HG03039 (cell line): ENCODE data around the gene TMCO4.
"Not testable (repeated sequence)": the region's sequence is repeated elsewhere in the genome, so short reads cannot be mapped to it uniquely, and the experiment has no call there.

Source experiments
- ATAC-seq: cut with Tn5 transposase; IDR thresholded peaks from one replicate; pipeline ENCODE4 v1.9.1; 2021; ENCODE audit warnings: mild to moderate bottlenecking, moderate library complexity; ENCODE audit not compliant: unreplicated experiment

Gene TMCO4

GRCh38 chr1:19799230-19800075 is at the start of gene TMCO4:
TSS of gene TMCO4 (minus strand) at chr1:19799916. CDS start at chr1:19780758, 19,158 bp downstream.
- ATAC-seq, result no peak

GRCh38 chr1:19849307-19849706 is 49.6 kb upstream of the TMCO4 start:
- ATAC-seq, result not testable (repeated sequence)

GRCh38 chr1:19847334-19847733 is 47.6 kb upstream of the TMCO4 start:
- not testable (repeated sequence) for ATAC-seq

GRCh38 chr1:19846338-19846737 is 46.6 kb upstream of the TMCO4 start:
- ATAC-seq, result no peak

- ATAC-seq, result no peak
Observed at GRCh38 chr1:19845555-19845954, 45.8 kb upstream of the TMCO4 start.

DNA sequence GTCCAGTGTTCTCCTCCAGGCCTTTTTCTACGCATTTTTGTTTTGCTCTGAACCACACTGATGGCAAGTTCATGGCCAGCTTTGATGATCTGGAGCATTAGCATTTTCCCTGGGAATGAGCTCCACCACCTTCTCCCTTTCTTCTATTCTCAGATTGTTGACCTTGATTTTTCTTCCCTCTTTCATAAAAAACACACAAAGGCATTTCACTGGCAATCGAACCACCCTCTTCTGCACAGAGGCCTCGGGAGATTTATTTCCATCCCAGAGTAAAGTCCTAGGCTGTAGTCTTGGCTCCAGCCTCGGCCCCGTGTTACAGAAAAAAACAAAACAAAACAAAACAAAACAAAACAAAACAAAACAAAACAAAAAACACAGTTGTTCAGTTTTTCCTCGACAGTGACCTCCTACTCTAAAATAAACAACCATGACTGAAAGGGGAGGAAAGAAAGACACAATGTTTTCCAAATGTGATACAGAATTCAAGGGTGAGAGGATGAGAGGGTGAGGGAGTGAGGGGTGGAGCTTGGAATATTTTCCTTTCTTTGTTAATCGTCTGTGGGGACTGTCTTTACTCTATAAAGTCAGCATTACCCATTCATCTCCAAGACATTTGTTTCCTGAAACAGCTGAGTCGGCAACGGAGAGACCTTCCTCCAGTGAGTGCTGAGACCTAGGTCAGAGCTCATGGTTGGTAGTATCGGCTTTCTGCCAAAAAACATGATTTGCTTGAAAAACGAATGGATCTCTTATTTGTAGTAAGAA is 45.2 kb upstream of the TMCO4 start:
- ATAC-seq, result no peak

DNA sequence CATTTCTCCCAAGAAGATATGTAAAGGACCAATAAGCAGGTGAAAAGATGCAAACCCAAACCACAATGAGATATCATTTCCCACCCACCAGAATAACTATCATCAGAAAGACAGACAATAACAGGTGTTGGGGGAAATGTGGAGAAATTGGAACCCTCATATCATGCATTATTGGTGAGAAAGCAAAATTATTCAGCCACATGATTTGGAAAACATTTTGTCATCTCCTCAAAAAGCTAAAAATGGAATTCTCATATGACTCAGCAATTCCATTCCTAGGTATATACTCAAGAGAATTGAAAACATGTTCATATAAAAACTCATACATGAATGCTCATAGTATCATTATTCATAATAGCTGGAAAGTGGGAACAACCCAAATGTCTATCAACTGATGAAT is 40.5 kb upstream of the TMCO4 start:
- no peak for ATAC-seq

GRCh38 chr1:19837866-19838265 is 38.1 kb upstream of the TMCO4 start:
- ATAC-seq, result no peak

DNA sequence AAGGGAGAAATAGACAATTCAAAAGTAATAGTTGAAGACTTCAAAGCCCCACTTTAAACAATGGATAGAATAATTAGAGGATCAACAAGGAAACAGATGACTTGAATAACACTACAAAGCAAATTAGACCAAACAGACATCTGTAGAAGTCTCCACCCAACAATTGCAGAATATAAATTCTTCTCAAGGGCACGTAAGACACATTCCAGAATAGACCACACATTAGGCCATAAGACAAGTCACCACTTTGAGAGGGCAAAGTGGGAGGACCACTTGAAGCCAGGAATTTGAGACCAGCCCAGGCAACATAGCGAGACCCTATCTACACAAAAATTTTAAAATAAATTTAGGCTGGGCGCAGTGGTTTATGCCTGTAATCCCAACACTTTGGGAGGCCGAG is 35.9 kb upstream of the TMCO4 start:
- no peak for ATAC-seq

- ATAC-seq, result no peak
Observed at GRCh38 chr1:19831441-19831840, 31.7 kb upstream of the TMCO4 start.

DNA sequence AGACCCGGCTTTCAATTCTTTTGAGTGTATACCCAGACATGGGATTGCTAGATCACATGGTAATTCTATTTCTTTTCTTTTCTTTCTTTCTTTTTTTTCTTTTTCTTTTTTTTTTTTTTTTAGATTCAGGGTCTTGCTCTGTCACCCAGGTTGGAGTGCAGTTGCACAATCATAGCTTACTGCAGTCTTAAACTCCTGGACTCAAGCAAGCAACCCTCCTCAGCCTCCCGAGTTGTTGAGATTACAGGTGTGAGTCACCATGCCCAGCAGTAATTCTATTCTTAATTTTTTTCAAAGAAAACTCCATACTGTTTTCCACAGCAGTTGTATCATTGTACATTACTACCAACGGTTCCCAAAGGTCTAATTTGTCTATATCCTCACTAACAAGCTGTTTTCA is 28.8 kb upstream of the TMCO4 start:
- ATAC-seq, result no peak

- ATAC-seq, result no peak
Observed at GRCh38 chr1:19825298-19825697, 25.6 kb upstream of the TMCO4 start.

GRCh38 chr1:19824541-19824940 is 24.8 kb upstream of the TMCO4 start:
- no peak for ATAC-seq

GRCh38 chr1:19824036-19824435 is 24.3 kb upstream of the TMCO4 start:
- ATAC-seq, result no peak

DNA sequence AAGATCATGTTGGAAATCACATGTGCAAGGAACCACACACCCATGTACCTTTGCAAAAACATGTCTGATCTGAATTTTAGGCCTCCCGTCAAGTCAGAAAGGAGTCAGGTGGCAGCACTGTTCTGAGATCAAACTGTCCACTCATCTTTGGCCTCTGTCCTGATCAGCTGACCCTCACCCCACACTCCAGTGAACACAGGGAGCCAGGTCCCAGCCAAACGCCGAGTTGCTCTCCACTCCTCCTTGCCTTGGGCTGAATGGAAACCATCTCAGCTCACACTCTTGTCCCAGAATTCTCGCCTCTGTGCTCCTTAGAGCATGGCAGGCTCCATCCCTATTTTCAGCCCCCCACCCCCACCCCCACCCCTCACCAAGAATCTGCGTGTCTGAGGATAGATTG is 20.0 kb upstream of the TMCO4 start:
- no peak for ATAC-seq

- ATAC-seq, result no peak
Observed at GRCh38 chr1:19818324-19818723, 18.6 kb upstream of the TMCO4 start.

- no peak for ATAC-seq
Observed at GRCh38 chr1:19817160-19817559, 17.4 kb upstream of the TMCO4 start.

DNA sequence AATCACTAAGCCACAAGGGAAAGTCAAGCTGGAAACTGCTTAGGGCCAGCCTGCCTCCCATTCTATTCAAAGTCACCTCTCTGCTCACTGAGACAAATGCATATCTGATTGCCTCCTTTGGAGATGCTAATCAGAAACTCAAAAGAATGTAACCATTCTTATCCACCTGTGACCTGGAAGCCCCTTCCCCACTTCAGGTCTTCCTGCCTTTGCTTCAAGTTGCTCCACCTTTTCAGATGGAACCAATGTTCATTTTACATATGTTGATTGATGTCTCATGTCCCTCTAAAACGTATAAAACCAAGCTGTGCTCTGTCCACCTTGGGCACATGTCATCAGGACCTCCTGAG is 17.0 kb upstream of the TMCO4 start:
- not testable (repeated sequence) for ATAC-seq

- no peak for ATAC-seq
Observed at GRCh38 chr1:19815801-19816736, 16.4 kb upstream of the TMCO4 start.

DNA sequence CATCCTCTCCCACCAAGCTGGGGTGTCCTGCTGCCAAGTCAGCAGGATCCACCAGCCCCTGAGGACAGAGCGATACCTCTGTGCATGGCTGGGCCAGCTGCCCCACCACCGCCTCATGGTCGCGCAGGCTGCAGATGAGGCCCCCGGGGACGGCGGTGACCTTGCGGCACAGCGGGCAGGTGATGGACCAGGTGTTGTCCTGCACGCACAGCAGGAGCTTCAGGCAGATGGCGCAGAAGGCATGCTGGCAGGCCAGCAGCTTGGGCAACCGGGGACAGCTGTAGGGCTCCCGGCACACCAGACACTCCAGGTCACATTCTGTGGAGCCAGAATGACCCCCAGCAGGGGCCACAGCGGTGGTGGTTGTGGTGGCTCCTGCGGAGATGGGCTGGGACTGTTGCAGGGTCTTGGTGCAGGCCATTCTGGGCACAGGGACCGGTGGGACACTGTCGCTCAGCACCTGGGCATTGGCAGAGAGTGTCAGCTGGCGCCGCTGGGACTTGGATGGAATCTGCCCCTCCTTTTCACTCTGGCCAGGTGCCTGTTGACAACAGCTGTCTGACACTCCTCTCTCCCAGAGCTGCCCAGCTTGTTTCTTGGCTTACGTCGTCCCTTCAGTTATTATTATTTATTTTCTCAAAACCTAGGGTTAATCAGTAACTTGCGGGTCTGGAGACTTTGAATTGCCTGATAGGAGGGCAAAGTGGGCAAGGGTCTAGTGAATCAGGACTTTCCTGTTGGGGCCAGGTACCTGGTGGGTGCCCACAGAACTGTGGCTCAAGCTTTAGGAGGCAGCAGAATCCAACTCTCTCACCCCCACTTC is 15.2 kb upstream of the TMCO4 start, which contains the start of gene RNF186:
Gene RNF186 (minus strand): TSS at position 603 of the 823 bp plus-strand sequence. CDS start 182 bp downstream, at position 421.
- ATAC-seq, result no peak
